HG02623 (cell line): ENCODE results near the gene FARP1.

Experiments used
- ATAC-seq: cut with Tn5 transposase; IDR thresholded peaks from one replicate; pipeline ENCODE4 v1.9.1; 2021; ENCODE audit warnings: moderate library complexity; ENCODE audit not compliant: unreplicated experiment

The FARP1 gene

DNA sequence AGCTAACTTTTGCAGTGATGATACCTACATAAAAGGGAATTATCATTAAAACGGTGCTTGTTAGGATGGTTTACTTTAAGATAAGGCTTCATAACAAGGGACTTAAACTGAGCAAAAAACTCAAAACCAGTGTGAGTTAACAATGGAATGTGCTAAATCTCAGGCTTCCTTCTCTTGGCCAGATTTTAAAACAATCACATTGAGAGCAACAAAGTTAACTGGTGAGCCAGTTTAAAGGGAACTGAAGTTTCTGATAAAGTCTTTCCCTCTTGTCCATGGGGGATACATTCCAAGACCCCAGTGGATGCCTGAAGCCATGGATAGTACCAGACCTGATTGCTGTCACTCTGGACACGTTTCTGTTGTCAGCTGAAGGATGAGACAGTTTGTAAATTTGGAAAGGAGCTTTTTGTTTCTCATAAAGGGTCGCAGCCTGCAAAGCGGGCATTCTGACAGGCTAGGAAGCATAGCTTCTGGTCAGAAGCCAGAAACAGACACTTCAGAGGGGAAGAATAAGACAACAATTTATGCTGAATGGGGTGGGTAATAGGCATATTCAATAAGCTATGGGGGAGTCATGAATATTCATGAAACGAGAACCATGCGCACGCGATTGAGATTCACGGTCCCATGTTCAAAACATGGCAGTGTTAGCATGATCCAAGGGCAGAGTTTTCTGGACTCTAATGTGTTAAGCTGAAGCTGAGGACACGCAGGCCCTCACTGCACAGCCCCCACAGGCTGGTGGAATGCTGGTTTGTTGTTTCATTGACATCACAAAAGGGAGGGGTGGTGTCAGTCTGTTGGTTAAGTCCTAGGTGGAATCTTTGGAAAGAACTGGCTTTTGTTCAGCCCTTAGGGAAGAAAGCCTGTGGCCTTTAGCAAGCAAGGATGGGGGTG is 184.7 kb downstream of the FARP1 start:
- ATAC-seq, result no peak

DNA sequence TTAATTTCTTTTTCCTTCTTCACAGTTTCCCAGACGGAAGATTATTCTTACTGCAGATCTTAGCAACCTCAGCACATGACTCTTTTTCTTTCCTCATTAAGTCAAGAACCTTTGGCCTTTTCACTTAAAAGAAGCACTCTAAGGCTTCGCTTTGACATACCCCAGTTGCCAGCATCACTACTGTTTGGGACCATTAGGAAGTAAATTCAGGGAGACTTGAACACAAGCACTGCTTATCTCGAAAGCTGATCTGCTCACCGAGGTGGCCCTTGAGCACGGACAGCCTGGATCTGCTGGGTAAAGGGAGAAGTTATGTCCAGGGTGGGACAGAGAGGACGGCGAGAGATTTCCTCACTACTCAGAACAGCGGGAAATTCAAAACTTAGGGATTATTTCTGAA is 185.6 kb downstream of the FARP1 start:
- ATAC-seq, result no peak

DNA sequence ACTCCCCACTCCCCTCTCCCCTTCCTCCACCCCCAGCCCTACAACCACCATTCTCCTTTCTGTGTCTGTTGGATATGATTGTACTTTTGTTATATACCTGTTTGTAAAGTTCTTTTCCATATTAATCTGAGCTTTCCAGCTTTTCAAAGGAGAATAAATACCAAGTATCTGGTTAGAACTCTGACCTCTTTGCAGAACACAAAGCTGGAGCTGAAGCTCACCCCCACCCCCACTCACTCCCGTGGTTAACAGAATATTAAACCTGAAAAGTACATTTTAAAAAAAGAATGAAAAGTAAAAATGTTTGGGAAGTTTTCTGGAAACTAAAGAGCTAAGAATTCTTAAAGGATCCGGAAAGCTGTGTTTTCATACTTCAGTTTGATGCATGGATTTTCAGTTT is 189.3 kb downstream of the FARP1 start:
- no peak for ATAC-seq

DNA sequence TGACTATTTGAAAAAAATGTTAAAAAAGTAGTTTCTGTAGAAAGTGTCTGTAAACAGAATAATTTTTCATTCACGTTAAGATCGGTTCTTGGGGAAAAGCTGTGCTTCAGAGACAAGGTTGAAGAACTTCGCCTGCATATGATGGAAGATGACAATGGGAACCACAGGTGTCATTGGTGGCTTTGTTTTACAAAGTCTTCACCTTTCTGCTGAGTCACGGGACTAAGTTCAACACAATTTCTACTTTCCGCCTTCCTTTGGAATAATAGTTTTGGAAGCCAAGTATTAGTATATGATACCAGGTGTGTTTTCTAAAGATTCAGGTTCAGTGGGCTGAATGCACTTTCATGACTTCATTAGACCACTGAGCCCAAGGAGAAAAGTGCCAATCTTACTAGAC is 189.8 kb downstream of the FARP1 start:
- ATAC-seq, result no peak

DNA sequence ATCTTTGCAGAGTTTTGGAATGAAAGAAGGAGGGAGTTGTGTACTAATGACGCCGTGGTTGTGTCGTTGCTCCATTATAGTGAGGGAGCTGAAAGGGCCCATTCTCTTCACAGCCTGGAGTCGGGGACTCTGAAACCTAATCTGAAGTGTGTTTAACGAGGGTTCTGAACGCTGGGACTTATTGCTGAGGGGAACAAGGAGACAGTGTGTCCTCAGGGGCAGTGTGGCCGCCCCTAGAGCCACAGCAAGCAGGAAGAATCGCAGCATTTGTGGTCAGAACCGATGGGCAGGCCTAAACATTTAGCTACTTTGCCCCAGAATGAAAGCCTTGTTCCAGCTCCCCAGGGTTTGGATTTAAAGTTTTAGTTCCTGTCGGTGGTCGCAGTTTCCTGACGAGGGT is 190.6 kb downstream of the FARP1 start:
- ATAC-seq, result no peak

DNA sequence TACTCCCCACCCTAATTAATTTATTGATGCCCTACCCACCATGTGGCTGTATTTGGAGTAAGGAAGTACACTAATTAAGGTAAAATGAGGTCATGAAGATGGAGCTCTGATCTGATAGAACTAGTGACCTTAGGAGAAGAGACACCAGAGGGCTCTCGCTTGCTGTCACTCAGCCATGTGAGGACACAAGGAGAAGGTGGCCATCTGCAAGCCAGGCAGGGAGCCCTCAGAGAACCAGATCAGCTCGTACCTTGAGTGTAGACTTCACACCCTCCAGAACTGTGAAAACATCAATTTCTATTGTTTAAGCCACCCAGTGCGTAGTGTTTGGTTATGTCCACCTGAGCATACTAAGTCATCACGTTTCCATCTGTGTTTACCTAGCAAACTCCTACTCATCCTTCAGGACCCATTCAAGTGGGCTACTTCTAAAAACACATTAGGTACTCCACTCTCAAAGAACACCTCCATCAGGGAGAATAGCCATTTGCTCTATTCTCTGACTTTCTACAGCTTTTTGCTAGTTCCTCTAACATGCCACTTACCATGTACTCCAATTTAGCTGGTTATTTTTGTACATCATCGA is 191.8 kb downstream of the FARP1 start:
- ATAC-seq, result no peak

DNA sequence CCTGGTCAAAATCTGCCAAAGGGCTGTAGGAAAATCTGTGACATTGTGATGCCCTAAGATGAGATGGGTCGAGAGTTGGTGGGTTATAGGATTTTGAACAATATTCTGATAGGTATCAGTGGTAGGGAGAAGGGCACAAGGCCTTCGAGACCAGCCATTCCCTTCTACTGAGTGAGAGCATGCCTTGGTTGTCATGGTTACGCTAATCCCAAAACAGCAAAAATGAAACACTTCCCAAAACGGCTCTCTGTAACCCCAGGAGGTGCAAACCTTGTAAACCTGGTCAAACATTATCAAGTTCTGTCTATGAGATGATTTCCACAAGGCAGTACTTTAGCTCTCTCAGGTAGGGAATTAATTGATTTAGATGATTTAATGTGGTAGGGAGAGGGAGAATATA is 192.8 kb downstream of the FARP1 start:
- ATAC-seq, result no peak

DNA sequence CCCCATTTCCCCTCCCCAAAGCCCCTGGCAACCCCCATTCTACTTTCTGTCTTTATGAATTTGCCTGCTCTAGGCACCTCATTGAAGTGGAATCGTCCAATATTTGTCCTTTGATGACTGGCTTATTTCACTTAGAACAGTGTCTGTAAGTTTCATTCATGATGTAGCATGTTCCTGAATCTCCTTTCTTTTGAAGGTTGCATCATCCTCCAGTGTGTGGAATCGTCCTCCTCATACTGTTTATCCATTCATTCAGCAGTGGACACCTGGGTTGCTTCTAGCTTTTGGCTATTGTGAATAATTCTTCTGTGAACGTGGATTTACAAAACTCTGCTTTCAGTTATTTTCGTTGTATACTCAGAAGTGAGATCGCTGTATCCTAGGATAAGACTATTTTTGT is 195.4 kb downstream of the FARP1 start:
- no peak for ATAC-seq

DNA sequence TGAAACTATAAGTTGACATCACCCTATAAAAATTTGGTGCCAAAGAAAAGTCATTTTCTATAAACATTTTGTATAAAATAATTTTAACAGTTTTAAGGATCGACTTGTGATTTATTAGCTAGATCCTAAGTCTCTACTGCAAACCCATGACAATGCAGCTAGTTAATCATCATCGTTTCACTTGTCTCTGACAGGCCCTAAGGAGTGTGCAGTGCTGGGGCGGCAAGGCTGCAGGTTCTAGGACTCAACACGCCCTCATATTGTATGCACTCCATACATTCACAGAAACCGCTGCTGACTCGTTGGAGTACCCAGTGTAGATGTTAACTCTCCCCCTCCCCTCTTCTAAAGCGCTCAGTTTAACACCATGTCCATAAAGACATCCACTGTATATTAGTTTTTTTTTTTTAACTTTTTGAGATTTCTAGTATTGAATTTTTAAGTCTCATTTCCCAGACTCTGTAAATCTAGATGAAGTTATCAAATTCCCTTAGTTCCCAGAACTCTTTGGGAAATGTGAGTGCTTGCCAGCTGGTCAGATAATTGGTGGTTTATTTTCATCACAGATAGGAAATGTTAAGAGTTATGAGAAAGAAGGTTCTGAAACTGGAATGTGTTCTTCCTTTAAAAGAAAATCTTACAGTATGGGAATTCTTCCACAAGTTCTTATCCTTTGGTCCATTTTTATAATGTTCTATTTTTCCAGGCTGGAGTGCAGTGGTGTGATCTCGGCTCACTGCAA is 197.0 kb downstream of the FARP1 start:
- ATAC-seq, result no peak

DNA sequence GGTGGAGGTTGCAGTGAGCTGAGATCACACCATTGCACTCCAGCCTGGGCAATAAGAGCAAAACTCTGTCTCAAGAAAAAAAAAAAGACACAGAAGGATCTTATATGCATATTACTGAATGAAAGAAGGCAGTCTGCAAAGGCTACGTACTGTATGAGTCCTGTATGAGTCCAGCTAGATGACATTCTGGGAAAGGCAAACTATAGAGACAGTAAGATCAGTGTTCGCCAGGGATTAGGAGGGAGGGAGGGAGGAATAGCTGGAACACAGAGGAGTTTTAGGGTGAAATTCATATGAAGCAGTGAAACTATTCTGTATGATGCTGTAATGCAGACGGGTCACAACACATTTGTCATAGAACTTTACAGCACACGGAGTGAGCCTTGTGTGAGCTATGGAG is 200.1 kb downstream of the FARP1 start:
- no peak for ATAC-seq

DNA sequence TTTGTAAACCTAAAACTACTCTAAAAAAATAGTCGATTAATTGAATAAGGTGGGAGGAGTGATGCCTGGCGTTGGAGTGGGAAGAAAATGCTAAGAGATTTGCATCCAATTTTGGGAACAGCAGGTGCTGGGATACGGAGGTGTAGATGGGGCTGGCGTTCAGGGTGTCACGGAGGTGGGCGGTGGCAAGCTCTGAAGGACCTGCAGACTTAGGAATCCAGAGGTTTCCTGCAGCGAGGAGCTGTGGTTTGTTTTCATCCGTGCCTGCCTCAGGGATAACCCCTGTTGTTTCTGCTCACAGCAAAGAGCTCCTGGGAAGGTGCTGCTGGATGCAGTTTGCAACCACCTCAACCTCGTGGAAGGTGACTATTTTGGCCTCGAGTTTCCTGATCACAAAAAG is 200.6 kb downstream of the FARP1 start:
- no peak for ATAC-seq

DNA sequence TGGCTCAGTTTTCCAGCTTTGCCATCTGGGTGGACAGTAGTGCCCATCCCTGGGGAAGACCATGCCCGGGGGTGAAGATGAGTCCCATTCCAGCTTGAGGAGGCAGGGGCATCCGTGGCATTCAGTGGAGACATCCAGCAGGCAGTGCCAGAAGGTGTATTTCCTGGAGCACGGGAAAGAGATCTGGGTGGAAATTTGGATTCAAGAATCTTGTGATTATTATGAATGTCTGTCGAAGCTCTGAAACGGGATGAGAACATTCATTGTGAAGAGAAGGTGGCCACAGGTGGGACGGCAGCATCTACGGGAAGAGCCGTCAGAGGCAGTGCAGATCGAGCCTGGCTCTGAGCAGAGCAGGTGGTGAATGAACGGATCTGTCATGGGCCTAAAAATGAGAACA is 201.5 kb downstream of the FARP1 start:
- ATAC-seq, result no peak

DNA sequence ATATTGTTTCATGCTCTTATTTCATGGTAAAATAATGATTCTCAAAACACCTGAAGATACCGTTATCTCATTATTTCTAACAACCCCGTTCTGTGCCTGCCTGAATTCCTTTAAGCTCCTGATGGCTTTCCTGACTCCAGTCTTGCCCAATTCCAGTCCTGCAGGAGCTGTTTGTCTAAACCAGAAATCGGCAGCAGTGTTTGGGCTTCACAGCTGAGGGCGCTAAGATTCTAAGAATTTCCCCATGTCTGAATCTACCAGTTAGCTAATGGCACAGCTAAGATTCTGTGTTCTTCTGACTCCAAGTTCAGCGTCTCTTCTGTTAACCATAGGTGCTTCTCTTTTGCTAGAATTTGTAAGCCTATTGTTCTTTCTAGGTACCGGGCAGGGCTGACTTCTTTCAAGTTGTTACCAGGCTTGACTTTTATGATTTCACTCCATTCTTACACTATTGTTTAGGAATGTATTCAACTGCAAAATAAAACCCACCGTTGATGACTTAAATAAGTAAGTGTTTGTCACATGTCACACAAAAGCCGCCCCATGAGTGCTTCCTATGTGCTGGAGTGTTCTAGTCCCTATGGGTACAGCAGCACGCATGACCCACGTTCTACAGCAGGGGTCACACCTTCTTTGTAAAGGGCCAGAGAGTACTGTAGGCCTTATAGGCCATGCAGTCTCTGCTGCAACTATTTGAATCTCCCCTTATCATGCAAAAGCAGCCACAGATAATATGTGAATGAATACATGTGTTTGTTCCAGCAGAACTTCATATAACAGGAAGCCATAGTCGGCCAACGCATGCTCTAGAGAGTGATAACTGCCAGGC is 202.4 kb downstream of the FARP1 start:
- ATAC-seq, result no peak

DNA sequence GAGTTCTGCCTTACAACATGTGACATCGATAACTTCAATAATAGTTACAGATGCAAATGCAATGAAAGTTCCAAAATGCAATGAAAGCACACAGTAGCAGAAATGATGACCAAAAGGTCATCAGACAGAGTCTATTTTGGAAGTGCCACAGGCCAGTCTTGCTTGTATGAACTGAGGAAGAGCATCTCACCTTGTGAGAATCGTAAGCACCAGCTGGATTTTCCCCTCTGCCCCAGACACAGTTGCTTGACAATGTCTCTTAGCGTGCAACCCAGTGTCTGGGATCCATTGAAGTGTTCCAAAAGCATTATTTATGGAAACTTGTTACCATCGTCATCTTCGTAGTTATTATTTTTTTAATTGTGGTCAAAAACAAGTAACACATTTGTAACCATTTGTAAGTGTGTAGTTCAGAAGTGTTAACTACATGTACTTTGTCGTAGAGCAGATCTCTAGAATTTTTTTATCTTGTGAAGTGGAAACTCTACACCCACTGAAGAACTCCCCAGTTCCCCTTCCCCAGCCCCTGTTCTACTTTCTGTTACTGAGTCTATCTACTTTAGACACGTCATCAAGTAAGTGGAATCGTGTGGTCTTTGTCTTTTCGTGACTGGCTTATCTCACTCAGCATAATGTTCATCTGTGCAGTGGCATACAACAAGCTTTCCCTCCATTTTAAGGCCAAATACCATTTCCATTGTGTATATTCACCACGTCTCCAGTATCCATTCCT is 204.2 kb downstream of the FARP1 start:
- ATAC-seq, result no peak

DNA sequence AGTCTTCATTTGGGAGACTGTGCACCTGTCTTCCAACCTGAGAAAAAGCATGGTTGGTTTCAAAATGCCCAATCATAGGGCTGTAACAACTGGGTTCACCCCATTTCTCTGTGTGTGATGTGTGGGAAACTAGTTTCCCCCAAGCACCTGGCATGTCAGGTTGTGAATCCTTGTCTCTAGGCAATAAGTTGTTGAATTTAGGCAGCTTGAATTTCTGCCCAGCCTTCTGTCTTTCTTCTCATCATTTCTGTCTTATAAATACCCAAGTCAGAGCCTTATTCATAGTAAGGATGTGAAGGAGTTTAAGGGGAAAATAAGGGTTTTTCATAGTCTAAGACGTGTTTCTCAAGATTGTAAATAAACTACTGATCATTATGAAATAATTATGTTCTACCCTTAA is 204.9 kb downstream of the FARP1 start:
- ATAC-seq, result no peak

DNA sequence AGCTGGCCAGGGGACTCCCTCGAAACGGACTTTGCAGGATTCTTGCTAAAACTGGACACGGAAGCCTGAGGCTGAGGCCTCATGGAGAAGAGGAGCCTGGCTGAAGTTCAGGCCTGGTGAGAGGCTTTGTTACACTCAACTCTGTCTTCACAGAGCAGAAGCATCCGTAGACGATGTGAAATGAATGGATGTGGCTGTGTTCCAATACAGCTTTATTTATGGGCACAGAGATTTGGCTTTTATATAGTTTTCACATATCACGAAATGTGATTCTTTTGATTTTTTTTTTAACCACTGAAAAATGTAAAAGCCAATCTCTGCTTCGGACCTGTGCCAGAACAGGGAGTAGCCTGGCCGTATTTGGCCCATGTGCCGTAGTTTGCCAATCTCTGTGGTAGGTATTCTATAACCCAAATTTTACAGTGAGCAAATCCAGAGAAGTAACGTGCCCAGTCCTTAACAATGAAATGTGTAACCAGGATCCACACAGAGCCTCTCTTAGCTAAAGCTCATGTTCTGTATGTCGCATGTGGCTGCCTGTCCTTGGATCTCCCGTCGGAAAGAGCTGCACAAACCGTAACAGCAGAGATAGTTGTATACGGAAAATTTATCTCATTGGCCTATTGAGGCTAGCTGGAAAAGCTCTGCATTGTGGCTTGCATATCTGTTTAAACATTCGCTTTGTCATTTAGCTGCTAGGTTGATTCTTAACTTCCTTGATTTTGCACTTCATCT is 205.7 kb downstream of the FARP1 start:
- ATAC-seq, result no peak

DNA sequence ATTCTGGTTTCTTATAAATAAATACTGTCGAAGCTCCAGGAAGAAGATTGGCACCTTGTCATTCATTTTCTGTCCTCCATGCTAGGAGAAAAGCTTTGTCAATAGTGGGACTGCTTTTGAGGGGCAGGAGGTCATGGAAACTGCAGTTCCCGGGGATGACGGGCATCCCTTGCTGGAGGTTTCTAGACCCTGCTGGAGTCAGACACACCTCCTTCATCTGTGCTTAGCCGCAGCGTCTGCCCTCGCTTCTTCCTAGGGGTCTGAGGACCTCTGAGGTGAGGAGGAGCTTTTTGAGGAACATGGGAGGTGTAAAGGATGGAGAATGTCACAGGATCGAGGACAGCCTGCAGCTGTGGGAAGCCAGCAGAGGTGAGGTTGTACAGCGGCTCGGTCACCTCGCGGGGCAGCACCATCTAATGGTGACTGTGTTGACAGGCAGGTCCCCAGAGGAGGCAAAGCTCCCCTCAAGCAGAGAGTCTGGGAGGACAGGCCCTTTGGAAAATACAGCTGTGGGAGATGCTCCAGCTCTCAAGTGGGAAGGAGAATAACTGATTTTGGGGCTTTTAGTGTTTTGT is 206.9 kb downstream of the FARP1 start:
- ATAC-seq, result no peak

DNA sequence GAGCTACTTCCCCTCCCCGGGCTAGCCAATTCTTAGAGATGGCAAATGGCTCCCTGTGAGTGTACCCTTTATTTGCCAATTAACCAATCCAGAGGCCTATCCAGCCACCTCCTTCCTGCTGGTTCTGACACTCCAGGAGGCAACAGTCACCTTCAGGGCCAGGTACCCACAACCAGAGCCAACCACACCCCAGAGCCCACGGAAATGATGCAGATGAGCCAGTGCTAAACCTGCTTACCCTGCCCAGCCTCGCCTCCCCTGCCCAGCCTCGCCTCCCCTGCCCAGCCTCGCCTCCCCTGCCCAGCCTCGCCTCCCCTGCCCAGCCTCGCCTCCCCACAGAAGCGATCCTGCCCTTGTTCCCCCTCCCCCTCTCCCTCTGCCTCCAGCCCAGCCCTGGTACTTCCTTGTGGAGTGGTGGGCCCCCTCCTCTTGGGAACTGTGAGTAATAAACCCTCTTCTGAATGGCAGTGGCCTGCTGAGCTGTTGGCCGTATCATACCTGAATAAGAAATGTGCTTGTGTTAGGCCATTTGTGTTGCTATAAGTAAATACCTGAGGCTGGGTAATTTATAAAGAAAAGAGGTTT is 207.9 kb downstream of the FARP1 start:
- ATAC-seq, result no peak

DNA sequence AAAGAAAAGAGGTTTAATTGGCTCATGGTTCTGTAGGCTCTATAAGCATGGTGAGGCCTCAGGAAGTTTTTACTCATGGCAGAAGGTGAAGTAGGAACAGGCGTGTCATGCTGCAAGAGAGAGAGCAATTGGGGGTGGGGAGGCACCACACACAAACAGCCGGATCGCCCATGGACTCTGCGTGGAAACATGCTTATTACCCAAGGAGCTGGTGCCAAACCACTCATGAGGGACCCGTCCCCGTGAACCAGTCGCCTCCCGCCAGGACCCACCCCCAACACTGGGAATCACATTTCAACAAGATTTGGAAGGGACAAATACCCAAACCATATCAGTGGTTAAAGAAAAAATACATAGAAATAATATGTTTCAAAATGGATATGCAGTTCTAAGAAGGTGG is 208.7 kb downstream of the FARP1 start:
- no peak for ATAC-seq
